DMS114 treated with DMSO at 0.1 percent for 48 hours (cell line): ENCODE measurements around the gene DNASE1L1.

Experiments
- DNase-seq: peaks from one replicate; lab custom pipeline; 2025; ENCODE audit not compliant: unreplicated experiment; lab: John Stamatoyannopoulos, UW

The DNASE1L1 gene

GRCh38 chrX:154384284-154384892 lies 24.7 kb downstream of the DNASE1L1 start:
- DNase-seq = no peak

- no peak for DNase-seq
These were observed 25.4 kb downstream of the DNASE1L1 start for GRCh38 chrX:154383359-154384283.

GRCh38 chrX:154382483-154383069 lies 26.5 kb downstream of the DNASE1L1 start:
- no peak for DNase-seq

GRCh38 chrX:154381271-154381670 lies 27.8 kb downstream of the DNASE1L1 start:
- DNase-seq = no peak

- DNase-seq = no peak
These were observed 28.3 kb downstream of the DNASE1L1 start for GRCh38 chrX:154380787-154381186.

- DNase-seq = no peak
These were observed 28.9 kb downstream of the DNASE1L1 start for GRCh38 chrX:154380153-154380552.

GRCh38 chrX:154379569-154379951 lies 29.5 kb downstream of the DNASE1L1 start:
- DNase-seq = no peak

GRCh38 chrX:154378799-154379568 lies 30.1 kb downstream of the DNASE1L1 start, which contains the start of gene EMD:
TSS of gene EMD (plus strand) at chrX:154379295. CDS start at chrX:154379485, 190 bp downstream.
- peak; percentile 93 for DNase-seq

- DNase-seq = no peak
These were observed 30.8 kb downstream of the DNASE1L1 start for GRCh38 chrX:154378059-154378798.

- DNase-seq = no peak
These were observed 32.3 kb downstream of the DNASE1L1 start for GRCh38 chrX:154376774-154377173.

GRCh38 chrX:154375156-154375504 lies 33.9 kb downstream of the DNASE1L1 start:
- no peak for DNase-seq

GRCh38 chrX:154374313-154375155 lies 34.5 kb downstream of the DNASE1L1 start, which contains the start of gene FLNA:
TSS of gene FLNA (minus strand) at chrX:154374634. CDS start at chrX:154371245, 3,389 bp downstream.
- DNase-seq = no peak

GRCh38 chrX:154373340-154374306 lies 35.4 kb downstream of the DNASE1L1 start:
- DNase-seq = peak; percentile 33

GRCh38 chrX:154372612-154373022 lies 36.4 kb downstream of the DNASE1L1 start:
- DNase-seq = no peak

GRCh38 chrX:154371789-154372300 lies 37.2 kb downstream of the DNASE1L1 start:
- DNase-seq = no peak

GRCh38 chrX:154371017-154371788 lies 37.9 kb downstream of the DNASE1L1 start:
- DNase-seq = peak; percentile 51

GRCh38 chrX:154370300-154371016 lies 38.6 kb downstream of the DNASE1L1 start:
- no peak for DNase-seq
